ENCODE measurements around the gene DUSP1. TPM values are rescaled to one million over a fixed set of nuclear protein-coding genes. Genes with fewer than 3 reads are reported as not detected.
"Not testable (repeated sequence)": the region's sequence is repeated elsewhere in the genome, so short reads cannot be mapped to it uniquely, and the experiment has no call there.

The DUSP1 gene
- total RNA-seq, 6 donors from 2014 or later, result 568 to 1,492 (median 904) TPM

DNA sequence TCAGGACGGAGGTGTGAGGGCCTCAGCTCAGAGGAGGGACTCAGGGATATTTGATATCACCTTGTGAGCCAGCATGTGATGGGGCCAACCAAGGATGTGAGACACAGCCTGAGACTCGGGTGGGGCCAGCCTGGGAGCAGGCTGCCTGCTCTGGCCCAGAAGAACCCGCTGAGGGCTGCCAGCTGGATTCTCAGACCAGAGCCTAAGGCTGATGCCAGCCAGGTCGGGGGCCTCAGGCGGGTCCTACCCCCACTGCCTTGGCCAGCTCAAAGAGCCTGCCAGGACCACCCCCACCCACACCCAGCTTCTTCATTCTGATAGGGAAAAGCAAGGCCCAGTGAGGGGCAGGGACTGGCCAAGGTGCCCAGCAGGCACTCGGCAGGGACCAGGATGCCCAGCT, 20.3 kb upstream of the DUSP1 start:
- TF ChIP-seq, protein P1, sequence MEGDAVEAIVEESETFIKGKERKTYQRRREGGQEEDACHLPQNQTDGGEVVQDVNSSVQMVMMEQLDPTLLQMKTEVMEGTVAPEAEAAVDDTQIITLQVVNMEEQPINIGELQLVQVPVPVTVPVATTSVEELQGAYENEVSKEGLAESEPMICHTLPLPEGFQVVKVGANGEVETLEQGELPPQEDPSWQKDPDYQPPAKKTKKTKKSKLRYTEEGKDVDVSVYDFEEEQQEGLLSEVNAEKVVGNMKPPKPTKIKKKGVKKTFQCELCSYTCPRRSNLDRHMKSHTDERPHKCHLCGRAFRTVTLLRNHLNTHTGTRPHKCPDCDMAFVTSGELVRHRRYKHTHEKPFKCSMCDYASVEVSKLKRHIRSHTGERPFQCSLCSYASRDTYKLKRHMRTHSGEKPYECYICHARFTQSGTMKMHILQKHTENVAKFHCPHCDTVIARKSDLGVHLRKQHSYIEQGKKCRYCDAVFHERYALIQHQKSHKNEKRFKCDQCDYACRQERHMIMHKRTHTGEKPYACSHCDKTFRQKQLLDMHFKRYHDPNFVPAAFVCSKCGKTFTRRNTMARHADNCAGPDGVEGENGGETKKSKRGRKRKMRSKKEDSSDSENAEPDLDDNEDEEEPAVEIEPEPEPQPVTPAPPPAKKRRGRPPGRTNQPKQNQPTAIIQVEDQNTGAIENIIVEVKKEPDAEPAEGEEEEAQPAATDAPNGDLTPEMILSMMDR (IDR thresholded peaks at IDR 0.05), result no peak
- no peaks in the 10 kb centered on the region for H3K9me3 ChIP-seq
- no peaks in the 10 kb centered on the region for H3K36me3 ChIP-seq
- H3K4me1 ChIP-seq, result peaks cover 33 to 60% (median 54%) of the 10 kb centered on the region in 4 donors
- peak overlapping the region in 3 of 4 donors; percentile 42 to 92 (median 55) for H3K27ac ChIP-seq
- WGBS, 2 donors, result 73 to 76% methylated on average over 1 to 6 of the region's 6 CpGs
- no peaks in the 10 kb centered on the region for H3K27me3 ChIP-seq
- peak in 1 of 2 donors; percentile 58 for DNase-seq
- no peak for ATAC-seq (ENCODE audit: low FRiP score in 2 of 2)
- H3K4me3 ChIP-seq, result no peak overlapping the region

DNA sequence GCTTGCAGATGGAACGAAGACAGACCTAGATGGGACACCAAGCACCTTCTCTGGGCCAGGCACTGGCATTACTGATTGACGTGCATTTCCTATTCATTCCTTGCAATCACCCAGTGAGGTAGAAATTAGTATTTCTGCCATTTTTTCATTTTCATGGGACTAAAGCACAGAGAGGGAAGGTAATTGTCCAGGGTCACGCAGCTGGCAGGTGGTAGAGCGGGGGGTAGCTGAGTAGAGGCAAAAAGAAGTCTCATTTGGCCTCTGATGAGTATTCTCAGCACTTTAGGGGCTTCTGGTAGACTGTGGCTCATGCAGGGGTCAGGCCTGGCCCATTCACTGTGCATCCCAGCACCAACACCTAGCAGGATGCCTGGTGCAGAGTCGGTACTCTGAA, 19.5 kb upstream of the DUSP1 start:
- no peak for TF ChIP-seq POLR2A (IDR thresholded peaks at IDR 0.05)
- no peak for TF ChIP-seq EP300 (IDR thresholded peaks at IDR 0.05)
- TF ChIP-seq, protein P1 (IDR thresholded peaks at IDR 0.05), result no peak
- TF ChIP-seq POLR2AphosphoS5 (IDR thresholded peaks at IDR 0.05), result no peak
- Histone ChIP-seq H3K36me3 (no peaks in the 10 kb centered on the region), H3K9me3 (no peaks in the 10 kb centered on the region), H3K4me3 (no peak overlapping the region), H3K4me1 (peaks cover 33 to 58% (median 49%) of the 10 kb centered on the region in 4 donors), H3K27me3 (no peaks in the 10 kb centered on the region), H3K27ac (peak overlapping the region; percentile 74 to 89 (median 81))
- ATAC-seq (ENCODE audit: low FRiP score in 2 of 2) (no peak), DNase-seq (no peak)
- whole genome bisulfite sequencing, 2 donors, result 66 to 83% methylated on average over 5 of the region's 5 CpGs

DNA sequence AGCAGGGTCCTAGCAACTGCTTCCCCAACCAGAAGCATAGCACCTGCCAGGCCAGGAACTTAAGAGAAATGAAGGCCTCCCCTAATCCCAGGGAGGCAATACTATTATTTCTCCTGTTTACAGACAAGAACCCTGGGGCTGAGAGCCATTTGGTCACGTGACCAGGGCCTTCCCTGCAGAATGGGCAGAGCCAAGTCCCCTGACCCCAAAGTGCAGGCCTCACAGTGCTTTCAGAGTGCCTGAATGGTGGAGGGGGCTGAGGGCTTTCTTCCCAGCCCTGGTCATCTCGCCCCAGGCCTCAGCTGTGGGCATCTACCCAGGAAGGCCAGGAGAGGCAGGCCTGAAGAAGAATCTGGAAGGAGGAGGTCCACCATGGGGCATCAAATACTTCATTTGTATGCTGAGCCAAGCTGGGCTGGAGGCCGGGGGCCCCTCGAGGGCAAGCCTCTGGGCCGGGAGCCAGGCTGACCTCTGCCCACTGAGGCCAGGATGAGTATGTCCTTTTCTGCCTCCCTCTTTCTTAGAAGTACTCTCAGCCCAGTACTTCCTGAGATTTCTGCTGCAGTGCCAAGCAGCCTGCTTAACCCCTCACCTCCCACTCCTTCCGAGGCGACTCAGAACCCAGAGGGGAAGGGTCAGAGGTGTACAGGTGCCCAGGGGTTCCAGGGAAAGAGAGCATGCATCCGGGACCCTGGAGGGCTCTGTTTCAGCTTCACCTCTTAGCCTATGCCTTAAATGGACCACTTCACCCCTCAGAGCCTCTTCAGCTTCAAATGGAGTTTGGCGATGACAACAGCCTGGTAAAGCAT, 18.9 kb upstream of the DUSP1 start:
- H3K4me3 ChIP-seq, result no peak overlapping the region
- no peaks in the 10 kb centered on the region for H3K36me3 ChIP-seq
- H3K9me3 ChIP-seq, result no peaks in the 10 kb centered on the region
- H3K27me3 ChIP-seq, result no peaks in the 10 kb centered on the region
- ATAC-seq (ENCODE audit: low FRiP score in 2 of 2), result peak; percentile 46 to 67
- 50% methylated on average over 6 to 9 of the region's 9 CpGs for WGBS, 2 donors
- TF ChIP-seq, protein P1 (IDR thresholded peaks at IDR 0.05), result no peak
- TF ChIP-seq POLR2A (IDR thresholded peaks at IDR 0.05) (no peak), EP300 (IDR thresholded peaks at IDR 0.05) (no peak), POLR2AphosphoS5 (IDR thresholded peaks at IDR 0.05) (no peak)
- peak; percentile 24 to 87 for DNase-seq
- peaks cover 33 to 54% (median 47%) of the 10 kb centered on the region in 4 donors for H3K4me1 ChIP-seq
- H3K27ac ChIP-seq, result peak overlapping the region; percentile 74 to 89 (median 81)

DNA sequence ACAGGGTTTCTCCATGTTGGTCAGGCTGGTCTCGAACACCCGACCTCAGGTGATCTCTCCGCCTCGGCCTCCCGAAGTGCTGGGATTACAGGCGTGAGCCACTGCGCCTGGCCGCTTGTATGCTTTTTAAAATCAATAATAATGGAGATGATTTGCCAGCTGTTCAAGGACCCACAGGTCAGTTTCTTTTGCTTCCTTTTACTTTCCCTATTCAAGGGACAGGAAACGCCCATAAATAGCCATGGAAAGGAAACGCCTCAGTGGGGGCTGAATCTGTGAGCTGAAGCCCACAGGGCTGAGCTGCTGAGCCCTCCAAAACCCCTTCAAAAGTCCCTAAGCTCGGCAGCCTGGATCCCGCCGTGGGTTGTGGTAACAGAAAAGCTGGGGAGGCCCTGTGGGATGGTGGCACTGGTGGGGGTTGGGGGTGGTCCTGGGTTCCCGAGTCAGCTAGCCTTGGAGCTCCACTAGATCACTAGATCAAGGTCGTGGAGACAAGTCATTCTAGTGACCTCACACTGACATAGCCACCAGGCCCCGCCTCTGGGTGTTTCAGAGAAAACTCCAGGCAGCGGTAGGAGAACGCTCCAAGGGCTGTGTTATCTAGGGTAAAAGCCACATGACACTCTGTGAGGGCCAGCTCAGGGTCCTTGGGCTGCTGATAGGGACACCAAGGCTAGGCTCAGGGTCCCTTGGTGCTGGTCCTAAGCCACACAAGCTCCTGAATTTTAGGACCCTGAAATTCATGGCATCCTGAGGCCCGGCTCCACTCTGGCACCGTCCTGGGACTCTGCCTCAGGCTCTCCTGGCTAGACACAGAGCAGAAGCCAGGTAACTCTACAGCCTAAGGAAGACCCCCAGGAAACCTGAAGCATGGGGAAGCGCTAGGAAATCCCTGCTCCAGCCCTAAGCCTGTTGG, 18.0 kb upstream of the DUSP1 start:
- no peaks in the 10 kb centered on the region for H3K27me3 ChIP-seq
- ATAC-seq (ENCODE audit: low FRiP score in 2 of 2) (peak; percentile 70 to 80), DNase-seq (peak; percentile 40 to 75)
- H3K4me1 ChIP-seq, result peaks cover 33 to 48% (median 40%) of the 10 kb centered on the region in 4 donors
- peak overlapping the region in 2 of 4 donors; percentile 8 to 28 for H3K4me3 ChIP-seq
- peak overlapping the region; percentile 74 to 89 (median 81) for H3K27ac ChIP-seq
- TF ChIP-seq POLR2A (IDR thresholded peaks at IDR 0.05) (peak in 1 of 4 donors; percentile 39), POLR2AphosphoS5 (IDR thresholded peaks at IDR 0.05) (peak in 1 of 2 donors; percentile 10), EP300 (IDR thresholded peaks at IDR 0.05) (no peak)
- TF ChIP-seq, protein P1 (IDR thresholded peaks at IDR 0.05), result no peak
- no peaks in the 10 kb centered on the region for H3K9me3 ChIP-seq
- H3K36me3 ChIP-seq, result no peaks in the 10 kb centered on the region
- WGBS, 2 donors, result 55 to 56% methylated on average over 19 to 21 of the region's 21 CpGs

DNA sequence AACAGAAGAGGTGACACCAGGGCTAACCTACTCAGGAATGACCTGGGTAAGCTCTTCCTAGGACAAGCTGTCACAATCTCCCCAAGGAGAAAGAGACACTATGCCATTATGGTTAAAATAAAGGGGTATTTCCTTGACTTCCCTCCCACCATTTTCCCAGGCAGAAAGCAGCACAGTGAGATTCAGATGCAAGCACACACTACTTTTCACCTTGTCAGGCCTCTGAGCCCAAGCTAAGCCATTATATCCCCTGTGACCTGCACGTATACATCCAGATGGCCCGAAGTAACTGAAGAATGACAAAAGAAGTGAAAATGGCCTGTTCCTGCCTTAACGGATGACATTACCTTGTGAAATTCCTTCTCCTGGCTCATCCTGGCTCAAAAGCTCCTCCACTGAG, 16.5 kb upstream of the DUSP1 start:
- not testable (repeated sequence) for ATAC-seq (ENCODE audit: low FRiP score in 2 of 2); H3K4me3 ChIP-seq; DNase-seq; H3K9me3 ChIP-seq; H3K36me3 ChIP-seq; H3K27me3 ChIP-seq
- H3K27ac ChIP-seq, result peak overlapping the region; percentile 44 to 89 (median 81)
- peaks cover 26 to 41% (median 32%) of the 10 kb centered on the region in 4 donors for H3K4me1 ChIP-seq
- 88 to 94% methylated on average over 3 of the region's 3 CpGs for WGBS, 2 donors

All from upper lobe of left lung (tissue), 6 donors.